Measurements from ENCODE around the gene A4GNT.
"Not testable (repeated sequence)": the region's sequence is repeated elsewhere in the genome, so short reads cannot be mapped to it uniquely, and the experiment has no call there.

A4GNT gene

DNA sequence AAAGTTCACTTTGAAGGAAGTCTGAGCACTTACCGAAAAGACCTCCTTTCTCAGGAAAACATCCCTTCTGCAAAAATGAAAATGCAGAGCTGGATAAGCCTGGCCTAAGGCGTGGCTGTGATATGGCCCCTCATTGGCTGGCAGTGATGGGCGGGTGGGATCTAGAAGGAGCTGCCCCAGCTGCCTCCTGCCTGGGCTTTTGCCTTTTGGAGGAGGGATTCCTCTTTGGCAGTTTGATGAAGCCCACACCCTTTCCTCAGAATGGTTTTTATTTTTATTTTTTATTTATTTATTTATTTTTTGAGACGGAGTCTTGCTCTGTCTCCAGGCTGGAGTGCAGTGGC lies 12.8 kb downstream of the A4GNT start:
- no peak overlapping the region for H3K27ac ChIP-seq (ENCODE audit: low read depth in 2 of 2, low read length in 2 of 2)
- no peak overlapping the region for H3K4me3 ChIP-seq (ENCODE audit: low read length in 2 of 2)
- no peaks in the 10 kb centered on the region for H3K27me3 ChIP-seq (ENCODE audit: control insufficient read depth in 2 of 2, insufficient read depth in 2 of 2, low read length in 2 of 2)
- H3K9me3 ChIP-seq (ENCODE audit: control insufficient read depth in 2 of 2, low read length in 2 of 2) = no peaks in the 10 kb centered on the region
- H3K36me3 ChIP-seq (ENCODE audit: control insufficient read depth in 2 of 2, insufficient read depth in 2 of 2, low read length in 2 of 2) = no peaks in the 10 kb centered on the region
- no peak overlapping the region for H3K9ac ChIP-seq (ENCODE audit: low read depth in 1 of 2, low read length in 2 of 2)
- peaks cover 4% of the 10 kb centered on the region in 2 donors for H3K4me1 ChIP-seq (ENCODE audit: control insufficient read depth in 2 of 2, insufficient read depth in 2 of 2, low read length in 2 of 2)

DNA sequence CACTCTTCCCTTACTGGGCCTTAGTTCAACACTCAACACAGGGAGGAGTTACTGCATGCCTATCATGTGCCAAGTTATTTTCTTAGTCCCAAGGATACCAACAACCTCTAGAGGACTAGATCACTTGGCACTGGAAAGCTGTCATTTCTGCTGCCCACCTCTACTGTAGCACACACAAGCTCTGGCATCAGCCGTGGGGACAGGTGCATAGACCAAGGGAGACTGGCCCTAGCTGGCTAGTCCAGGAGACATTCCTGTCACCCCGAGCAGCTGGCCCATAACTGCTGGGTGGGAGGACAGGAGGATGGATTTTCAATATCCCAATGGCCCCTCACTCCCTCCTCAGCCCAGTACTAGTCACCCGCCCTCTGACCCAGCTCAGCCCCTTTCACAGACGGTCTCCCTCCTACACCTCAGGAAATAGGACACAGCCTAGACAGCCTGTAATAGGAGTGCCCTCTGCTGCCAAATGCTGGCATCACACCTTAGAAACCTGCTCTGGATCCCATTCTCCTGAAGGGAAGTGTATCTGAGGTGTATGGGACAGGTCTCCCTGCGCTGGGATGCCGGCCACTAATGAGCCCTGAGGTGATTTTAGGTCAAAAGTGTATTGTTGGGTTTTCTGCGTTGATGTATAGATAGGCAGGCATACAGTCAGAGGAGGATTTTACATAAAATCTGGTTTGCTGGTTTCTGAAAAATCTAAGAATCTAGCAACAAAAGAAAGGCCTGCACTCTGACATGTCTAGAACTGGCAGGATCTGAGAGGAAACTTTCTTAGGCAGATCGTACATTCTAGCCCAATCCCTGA lies 13.4 kb downstream of the A4GNT start:
- Histone ChIP-seq H3K4me1 (ENCODE audit: control insufficient read depth in 2 of 2, insufficient read depth in 2 of 2, low read length in 2 of 2) (peaks cover 4% of the 10 kb centered on the region in 2 donors), H3K9ac (ENCODE audit: low read depth in 1 of 2, low read length in 2 of 2) (no peak overlapping the region), H3K27ac (ENCODE audit: low read depth in 2 of 2, low read length in 2 of 2) (no peak overlapping the region), H3K4me3 (ENCODE audit: low read length in 2 of 2) (no peak overlapping the region), H3K36me3 (ENCODE audit: control insufficient read depth in 2 of 2, insufficient read depth in 2 of 2, low read length in 2 of 2) (no peaks in the 10 kb centered on the region), H3K9me3 (ENCODE audit: control insufficient read depth in 2 of 2, low read length in 2 of 2) (no peaks in the 10 kb centered on the region), H3K27me3 (ENCODE audit: control insufficient read depth in 2 of 2, insufficient read depth in 2 of 2, low read length in 2 of 2) (no peaks in the 10 kb centered on the region)

DNA sequence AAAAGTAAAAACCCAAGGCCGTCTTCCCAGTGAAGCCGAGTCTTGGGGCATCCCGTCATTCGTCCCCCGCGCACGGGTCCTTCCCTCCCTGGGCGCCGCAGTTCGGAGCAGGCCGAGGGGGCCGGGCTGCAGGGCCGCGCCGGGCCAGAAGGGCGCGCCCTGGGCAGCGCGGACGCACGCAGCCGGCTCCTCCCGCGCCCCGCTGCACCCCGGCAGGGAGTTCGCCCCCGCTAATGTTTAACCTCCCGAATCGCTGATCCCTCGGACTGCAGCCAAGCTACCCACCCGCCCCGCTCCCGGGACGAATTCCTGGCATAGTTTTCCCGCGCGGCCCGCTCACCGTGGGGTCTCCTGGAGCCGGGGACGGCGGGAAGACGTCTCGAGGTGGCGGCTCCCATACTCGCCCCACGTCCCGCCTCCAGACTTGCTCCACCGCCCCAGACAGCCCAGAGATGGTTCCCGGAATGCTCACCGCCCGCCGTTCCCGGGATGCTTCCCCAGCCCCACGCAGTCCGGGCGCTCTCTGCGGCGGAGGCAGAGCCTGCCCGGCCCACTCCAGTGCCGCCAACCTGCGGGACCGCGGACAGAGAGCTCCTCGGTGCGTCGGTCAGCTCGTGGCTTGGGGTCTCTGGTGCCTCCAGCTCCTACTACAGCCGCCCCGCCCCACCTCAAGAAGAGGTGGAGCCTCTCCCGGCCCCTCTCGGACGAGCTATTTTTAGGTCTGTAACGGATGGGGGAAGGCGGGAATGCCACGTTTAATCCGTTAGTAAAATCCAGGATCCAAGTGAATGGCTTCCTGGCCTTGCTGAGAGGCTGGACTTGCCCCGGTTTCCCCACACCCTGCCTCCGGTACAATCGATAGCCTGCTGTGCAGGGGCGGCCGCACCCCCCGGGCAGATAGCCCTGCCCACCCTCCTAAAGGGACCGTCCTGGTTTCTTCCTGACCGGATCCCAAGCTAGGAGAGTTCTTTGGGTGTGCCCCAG lies 16.9 kb downstream of the A4GNT start, which contains the start of gene DZIP1L:
Gene DZIP1L (minus strand): TSS at position 621 of the 984 bp plus-strand sequence. CDS start 11,637 bp downstream, outside the sequence.
- Histone ChIP-seq H3K9ac (ENCODE audit: low read depth in 1 of 2, low read length in 2 of 2) (peak within 1 kb of the TSS; percentile 48 to 57), H3K9me3 (ENCODE audit: control insufficient read depth in 2 of 2, low read length in 2 of 2) (no peaks in the 10 kb centered on the region), H3K4me1 (ENCODE audit: control insufficient read depth in 2 of 2, insufficient read depth in 2 of 2, low read length in 2 of 2) (peaks cover 4% of the 10 kb centered on the region in 2 donors), H3K27me3 (ENCODE audit: control insufficient read depth in 2 of 2, insufficient read depth in 2 of 2, low read length in 2 of 2) (no peaks in the 10 kb centered on the region), H3K4me3 (ENCODE audit: low read length in 2 of 2) (peak within 1 kb of the TSS; percentile 68 to 71), H3K27ac (ENCODE audit: low read depth in 2 of 2, low read length in 2 of 2) (peak within 1 kb of the TSS; percentile 67 to 71), H3K36me3 (ENCODE audit: control insufficient read depth in 2 of 2, insufficient read depth in 2 of 2, low read length in 2 of 2) (no peaks in the 10 kb centered on the region)

DNA sequence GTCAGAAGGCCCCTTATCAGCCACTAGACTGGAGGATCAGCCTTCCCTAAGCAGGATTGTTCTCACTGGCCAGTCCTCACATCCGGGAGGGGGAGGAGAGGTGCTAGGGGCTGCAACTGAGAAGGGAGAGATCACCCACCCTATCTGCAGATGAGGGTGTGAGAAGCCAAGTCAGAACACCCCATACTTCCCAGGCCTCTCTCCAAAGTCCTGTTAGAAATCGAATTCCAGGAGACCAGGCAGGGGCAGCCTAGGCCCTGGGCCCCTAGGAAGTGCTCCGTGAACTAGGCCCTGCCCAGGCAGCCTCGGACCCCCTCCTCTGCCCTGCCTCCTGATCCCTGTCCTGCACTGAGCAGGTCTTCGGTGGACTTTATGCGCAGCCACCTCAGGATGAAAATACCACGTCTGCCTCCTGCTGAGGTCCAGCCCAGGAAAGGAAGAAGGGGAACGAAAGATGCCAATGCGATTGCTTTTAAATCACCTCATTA lies 17.7 kb downstream of the A4GNT start:
- no peaks in the 10 kb centered on the region for H3K27me3 ChIP-seq (ENCODE audit: control insufficient read depth in 2 of 2, insufficient read depth in 2 of 2, low read length in 2 of 2)
- peaks cover 4% of the 10 kb centered on the region in 2 donors for H3K4me1 ChIP-seq (ENCODE audit: control insufficient read depth in 2 of 2, insufficient read depth in 2 of 2, low read length in 2 of 2)
- no peaks in the 10 kb centered on the region for H3K36me3 ChIP-seq (ENCODE audit: control insufficient read depth in 2 of 2, insufficient read depth in 2 of 2, low read length in 2 of 2)
- H3K9me3 ChIP-seq (ENCODE audit: control insufficient read depth in 2 of 2, low read length in 2 of 2) = no peaks in the 10 kb centered on the region
- H3K4me3 ChIP-seq (ENCODE audit: low read length in 2 of 2) = peak overlapping the region; percentile 68 to 71
- H3K27ac ChIP-seq (ENCODE audit: low read depth in 2 of 2, low read length in 2 of 2) = peak overlapping the region; percentile 36 to 67
- H3K9ac ChIP-seq (ENCODE audit: low read depth in 1 of 2, low read length in 2 of 2) = peak overlapping the region; percentile 26 to 48

DNA sequence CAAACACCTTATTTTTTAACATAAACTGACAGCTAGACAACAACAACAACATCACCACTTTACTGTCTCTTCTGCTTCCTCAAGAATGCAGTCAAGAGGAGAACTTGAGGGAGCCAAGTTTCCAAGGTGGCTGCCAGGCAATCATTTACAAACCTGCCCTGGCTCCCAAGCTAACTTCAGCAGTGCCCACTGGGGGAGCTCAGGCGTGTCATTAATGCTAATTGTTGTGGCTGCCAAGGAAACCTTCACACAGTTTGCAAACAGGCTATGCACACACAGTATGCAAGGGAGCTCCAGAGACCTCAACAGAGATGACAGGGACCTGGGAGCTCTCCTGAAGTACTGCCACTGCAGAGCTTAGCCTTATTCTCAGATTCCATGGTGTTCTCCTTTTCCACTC lies 18.9 kb downstream of the A4GNT start:
- Histone ChIP-seq H3K36me3 (ENCODE audit: control insufficient read depth in 2 of 2, insufficient read depth in 2 of 2, low read length in 2 of 2) (no peaks in the 10 kb centered on the region), H3K27me3 (ENCODE audit: control insufficient read depth in 2 of 2, insufficient read depth in 2 of 2, low read length in 2 of 2) (no peaks in the 10 kb centered on the region), H3K4me3 (ENCODE audit: low read length in 2 of 2) (no peak overlapping the region), H3K9me3 (ENCODE audit: control insufficient read depth in 2 of 2, low read length in 2 of 2) (no peaks in the 10 kb centered on the region), H3K4me1 (ENCODE audit: control insufficient read depth in 2 of 2, insufficient read depth in 2 of 2, low read length in 2 of 2) (peaks cover 4% of the 10 kb centered on the region in 2 donors), H3K27ac (ENCODE audit: low read depth in 2 of 2, low read length in 2 of 2) (no peak overlapping the region), H3K9ac (ENCODE audit: low read depth in 1 of 2, low read length in 2 of 2) (no peak overlapping the region)

DNA sequence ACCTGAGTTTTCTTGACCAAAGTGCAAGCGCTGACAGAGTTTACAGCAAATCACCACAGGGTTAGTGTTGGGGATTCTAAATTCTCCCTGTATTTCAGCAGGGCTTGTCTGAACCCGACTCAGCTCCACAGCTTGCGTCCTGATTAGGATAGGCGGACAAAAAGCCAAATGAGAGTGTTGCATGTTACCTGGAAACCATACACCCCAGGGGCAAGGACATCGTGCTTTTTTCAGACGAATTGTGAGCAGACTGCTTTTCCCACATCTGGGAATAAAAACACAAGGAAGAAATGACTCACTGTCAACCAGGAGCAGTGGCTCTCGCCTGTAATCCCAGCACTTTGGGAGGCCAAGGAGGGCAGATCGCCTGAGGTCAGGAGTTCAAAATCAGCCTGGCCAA lies 19.8 kb downstream of the A4GNT start:
- no peaks in the 10 kb centered on the region for H3K9me3 ChIP-seq (ENCODE audit: control insufficient read depth in 2 of 2, low read length in 2 of 2)
- H3K4me3 ChIP-seq (ENCODE audit: low read length in 2 of 2) = no peak overlapping the region
- no peaks in the 10 kb centered on the region for H3K27me3 ChIP-seq (ENCODE audit: control insufficient read depth in 2 of 2, insufficient read depth in 2 of 2, low read length in 2 of 2)
- no peak overlapping the region for H3K27ac ChIP-seq (ENCODE audit: low read depth in 2 of 2, low read length in 2 of 2)
- H3K9ac ChIP-seq (ENCODE audit: low read depth in 1 of 2, low read length in 2 of 2) = no peak overlapping the region
- H3K4me1 ChIP-seq (ENCODE audit: control insufficient read depth in 2 of 2, insufficient read depth in 2 of 2, low read length in 2 of 2) = peaks cover 4% of the 10 kb centered on the region in 2 donors
- H3K36me3 ChIP-seq (ENCODE audit: control insufficient read depth in 2 of 2, insufficient read depth in 2 of 2, low read length in 2 of 2) = no peaks in the 10 kb centered on the region

DNA sequence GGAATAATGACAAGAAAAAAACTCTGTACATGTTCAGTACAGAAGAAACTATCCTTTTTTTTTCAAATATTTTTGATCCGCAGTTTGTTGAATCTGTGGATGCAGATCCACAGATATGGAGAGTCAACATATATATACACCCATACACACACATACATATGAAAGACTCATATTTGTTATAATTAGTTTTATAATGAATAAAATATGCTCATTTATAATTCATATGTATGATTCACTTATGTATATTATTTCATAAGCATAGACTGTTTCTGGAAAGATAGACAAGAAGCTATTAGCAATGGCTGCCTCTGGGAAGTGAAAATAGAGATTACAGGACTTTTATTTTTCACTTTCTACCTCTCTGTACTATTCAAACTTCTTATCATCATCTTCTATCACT lies 26.6 kb downstream of the A4GNT start:
- Histone ChIP-seq H3K9me3 (ENCODE audit: control insufficient read depth in 2 of 2, low read length in 2 of 2) (no peaks in the 10 kb centered on the region), H3K36me3 (ENCODE audit: control insufficient read depth in 2 of 2, insufficient read depth in 2 of 2, low read length in 2 of 2) (no peaks in the 10 kb centered on the region), H3K4me1 (ENCODE audit: control insufficient read depth in 2 of 2, insufficient read depth in 2 of 2, low read length in 2 of 2) (no peaks in the 10 kb centered on the region), H3K27ac (ENCODE audit: low read depth in 2 of 2, low read length in 2 of 2) (no peak overlapping the region), H3K9ac (ENCODE audit: low read depth in 1 of 2, low read length in 2 of 2) (no peak overlapping the region), H3K4me3 (ENCODE audit: low read length in 2 of 2) (no peak overlapping the region), H3K27me3 (ENCODE audit: control insufficient read depth in 2 of 2, insufficient read depth in 2 of 2, low read length in 2 of 2) (no peaks in the 10 kb centered on the region)

DNA sequence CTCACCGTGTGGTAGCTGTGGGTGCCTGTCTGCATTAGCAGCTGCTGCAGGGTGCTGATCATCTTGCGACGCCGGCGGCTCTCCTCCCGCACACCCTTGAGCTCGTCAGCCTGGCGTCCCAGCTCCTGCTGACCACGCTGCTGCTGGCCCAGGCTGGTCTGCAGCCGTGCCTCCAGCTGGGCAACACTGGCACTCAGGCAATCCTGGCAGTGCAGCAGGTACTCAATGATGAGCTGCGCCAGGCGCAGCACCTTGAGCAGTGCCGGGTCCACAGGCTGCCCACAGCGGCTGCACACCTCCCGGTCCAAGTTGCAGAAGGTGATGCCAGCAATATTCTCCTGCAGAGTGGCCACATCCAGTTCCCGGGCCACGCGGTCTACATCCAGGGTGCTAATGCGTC lies 28.7 kb downstream of the A4GNT start:
- Histone ChIP-seq H3K9me3 (ENCODE audit: control insufficient read depth in 2 of 2, low read length in 2 of 2) (no peaks in the 10 kb centered on the region), H3K27me3 (ENCODE audit: control insufficient read depth in 2 of 2, insufficient read depth in 2 of 2, low read length in 2 of 2) (no peaks in the 10 kb centered on the region), H3K36me3 (ENCODE audit: control insufficient read depth in 2 of 2, insufficient read depth in 2 of 2, low read length in 2 of 2) (no peaks in the 10 kb centered on the region), H3K4me3 (ENCODE audit: low read length in 2 of 2) (no peak overlapping the region), H3K27ac (ENCODE audit: low read depth in 2 of 2, low read length in 2 of 2) (no peak overlapping the region), H3K9ac (ENCODE audit: low read depth in 1 of 2, low read length in 2 of 2) (no peak overlapping the region), H3K4me1 (ENCODE audit: control insufficient read depth in 2 of 2, insufficient read depth in 2 of 2, low read length in 2 of 2) (no peaks in the 10 kb centered on the region)

DNA sequence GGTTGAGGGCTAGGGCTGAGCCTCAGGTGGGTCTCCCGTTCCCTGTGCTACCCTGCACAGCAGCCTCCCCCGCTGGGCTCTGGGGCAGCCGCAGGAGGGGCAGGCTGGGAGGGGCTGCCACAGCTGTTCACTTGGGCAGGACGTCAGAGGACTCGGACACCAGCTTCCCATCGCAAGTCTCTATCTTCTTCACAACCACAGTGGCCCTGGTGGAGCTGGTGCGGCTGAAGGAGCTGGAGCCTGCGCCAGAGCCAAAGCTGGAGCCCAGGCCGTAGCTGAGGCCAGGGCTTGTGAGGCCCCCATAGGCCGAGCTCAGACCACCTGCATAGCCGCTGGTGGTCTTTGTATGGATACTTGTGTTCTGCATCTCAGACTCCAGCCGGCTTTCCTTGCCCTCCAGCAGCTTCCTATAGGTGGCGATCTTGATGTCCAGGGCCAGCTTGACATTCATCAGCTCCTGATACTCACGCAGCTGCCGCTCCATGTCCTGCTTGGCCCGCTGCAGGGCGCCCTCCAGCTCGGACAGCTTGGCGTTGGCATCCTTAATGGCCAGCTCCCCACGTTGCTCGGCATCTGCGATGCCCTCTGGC lies 30.7 kb downstream of the A4GNT start:
- H3K9ac ChIP-seq (ENCODE audit: low read depth in 1 of 2, low read length in 2 of 2); H3K27me3 ChIP-seq (ENCODE audit: control insufficient read depth in 2 of 2, insufficient read depth in 2 of 2, low read length in 2 of 2); H3K4me1 ChIP-seq (ENCODE audit: control insufficient read depth in 2 of 2, insufficient read depth in 2 of 2, low read length in 2 of 2); H3K4me3 ChIP-seq (ENCODE audit: low read length in 2 of 2); H3K9me3 ChIP-seq (ENCODE audit: control insufficient read depth in 2 of 2, low read length in 2 of 2); H3K27ac ChIP-seq (ENCODE audit: low read depth in 2 of 2, low read length in 2 of 2); H3K36me3 ChIP-seq (ENCODE audit: control insufficient read depth in 2 of 2, insufficient read depth in 2 of 2, low read length in 2 of 2): not testable (repeated sequence)

Data from mucosa of rectum (tissue), 2 donors.